Nucleus accumbens (tissue), 56 donors: Measurements from ENCODE around the gene HDDC2.
A peak's percentile ranks its signal among the peaks of the same experiment; 100 is the strongest.

Source experiments
- DNase-seq, 56 donors: peaks; one replicate each; lab custom pipeline; 2025; lab: John Stamatoyannopoulos, UW

The HDDC2 gene, protein sequence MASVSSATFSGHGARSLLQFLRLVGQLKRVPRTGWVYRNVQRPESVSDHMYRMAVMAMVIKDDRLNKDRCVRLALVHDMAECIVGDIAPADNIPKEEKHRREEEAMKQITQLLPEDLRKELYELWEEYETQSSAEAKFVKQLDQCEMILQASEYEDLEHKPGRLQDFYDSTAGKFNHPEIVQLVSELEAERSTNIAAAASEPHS

DNA sequence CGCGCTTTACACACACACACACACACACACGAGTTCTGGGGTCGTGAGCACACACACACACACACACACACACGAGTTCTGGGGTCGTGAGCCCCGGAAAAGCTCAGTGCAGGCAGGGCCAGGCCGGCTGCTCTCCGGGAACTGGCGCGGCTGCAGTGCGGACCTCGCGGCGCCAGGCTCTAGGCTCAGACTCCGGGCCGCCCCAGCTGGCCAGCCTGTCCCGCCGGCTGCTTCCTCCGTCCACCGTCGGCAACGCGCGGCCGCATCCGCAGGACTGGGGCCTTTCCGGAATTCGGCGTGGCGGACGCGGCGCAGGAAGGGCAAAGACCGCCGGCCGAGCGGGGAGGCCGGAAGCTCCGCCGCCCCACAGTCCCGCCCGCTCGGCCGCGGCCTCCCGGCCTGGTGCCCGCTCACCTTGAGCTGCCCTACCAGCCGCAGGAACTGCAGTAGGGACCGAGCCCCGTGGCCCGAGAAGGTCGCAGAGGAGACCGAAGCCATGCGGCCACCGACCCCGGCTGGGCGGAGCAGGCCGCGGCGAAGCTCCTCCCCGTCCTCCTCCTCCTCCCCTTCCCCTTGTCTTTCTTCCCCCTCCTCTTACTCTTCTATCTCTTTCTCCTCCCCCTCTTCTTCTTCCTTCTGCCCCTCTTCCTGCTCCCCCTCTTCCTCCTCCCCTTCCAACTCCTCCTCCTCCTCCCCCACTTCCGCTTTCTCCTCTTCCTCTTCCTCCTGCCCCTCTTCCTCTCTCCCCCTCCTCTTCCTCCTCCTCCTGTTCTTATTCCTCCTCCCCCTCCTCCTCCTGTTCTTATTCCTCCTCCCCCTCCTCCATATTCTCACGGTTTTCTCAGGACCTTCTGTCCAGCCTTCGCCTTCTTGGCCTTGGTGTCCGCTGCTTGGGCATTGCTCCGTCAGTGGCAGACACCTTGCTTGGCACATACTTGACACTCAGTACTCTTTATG lies at the start of gene HDDC2:
HDDC2 (minus strand) TSS at position 533 of the 957 bp plus-strand sequence; CDS start at position 498, 35 bp downstream.
- peak in 39 of 56 donors; percentile 12 to 78 (median 41) for DNase-seq

DNA sequence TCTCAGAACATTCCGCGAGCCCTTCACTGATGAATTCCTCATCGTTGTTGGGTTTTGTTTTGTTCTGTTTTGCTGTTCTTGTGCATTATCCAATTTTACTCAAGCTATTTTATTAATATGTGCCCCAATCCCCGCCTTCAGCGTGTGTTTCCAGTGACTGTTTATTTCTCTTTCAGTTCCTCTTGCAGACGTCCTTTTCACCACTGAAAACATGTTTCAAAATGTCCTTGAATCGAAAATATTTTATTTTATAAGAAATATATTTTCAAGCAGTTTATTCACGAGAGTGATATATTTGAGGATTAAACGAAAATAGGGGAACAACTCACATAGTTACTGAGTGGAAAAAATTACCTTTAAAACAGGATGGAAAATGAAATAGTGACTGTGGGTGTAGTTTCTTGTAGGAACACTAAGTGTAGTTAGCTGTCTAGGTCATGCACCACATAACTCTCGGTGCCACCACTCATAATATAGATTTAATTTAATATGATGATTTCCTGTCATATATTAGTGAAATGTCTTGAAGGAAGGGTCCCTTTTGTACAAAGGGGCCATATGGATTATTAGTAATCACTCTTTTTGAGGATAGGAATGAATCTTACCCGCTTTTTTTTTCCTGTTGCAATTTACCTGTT lies 45.3 kb upstream of the HDDC2 start:
- no peak for DNase-seq

DNA sequence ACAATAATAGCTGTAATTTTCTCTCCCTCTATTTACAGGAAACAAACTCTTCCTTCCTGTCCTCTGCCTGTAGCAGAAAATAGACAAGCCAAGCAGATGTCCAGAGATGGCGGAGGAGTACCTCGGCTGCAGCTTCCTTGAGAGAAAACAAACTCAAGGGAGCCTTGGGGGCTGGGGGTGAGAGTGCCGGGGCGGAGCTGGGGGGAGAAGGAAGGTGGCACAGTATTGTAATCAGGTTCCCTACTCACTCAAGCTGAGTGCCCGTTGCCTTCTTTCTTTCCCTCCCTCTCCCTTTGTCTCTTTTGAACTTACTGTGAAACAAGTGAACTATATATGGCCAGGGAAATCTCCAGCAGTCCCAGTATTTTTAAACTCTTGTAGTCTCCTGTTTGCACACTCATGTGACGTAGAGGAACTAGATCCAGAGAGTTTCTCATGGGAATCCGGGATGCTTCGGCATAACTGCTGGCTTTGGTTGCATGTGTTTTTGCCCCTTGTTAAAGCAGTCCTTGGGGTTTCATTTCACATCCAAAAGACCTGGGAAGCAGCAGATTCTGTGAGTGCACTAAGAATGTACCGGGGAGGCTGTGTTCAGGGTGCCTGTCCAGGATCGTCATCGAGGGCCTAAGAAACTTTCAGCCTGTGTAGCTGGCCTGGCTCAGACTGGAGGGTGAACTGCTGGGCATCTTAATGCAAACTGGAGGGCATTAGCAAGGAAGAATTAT lies 44.6 kb upstream of the HDDC2 start:
- peak in 1 of 56 donors; percentile 8 for DNase-seq

DNA sequence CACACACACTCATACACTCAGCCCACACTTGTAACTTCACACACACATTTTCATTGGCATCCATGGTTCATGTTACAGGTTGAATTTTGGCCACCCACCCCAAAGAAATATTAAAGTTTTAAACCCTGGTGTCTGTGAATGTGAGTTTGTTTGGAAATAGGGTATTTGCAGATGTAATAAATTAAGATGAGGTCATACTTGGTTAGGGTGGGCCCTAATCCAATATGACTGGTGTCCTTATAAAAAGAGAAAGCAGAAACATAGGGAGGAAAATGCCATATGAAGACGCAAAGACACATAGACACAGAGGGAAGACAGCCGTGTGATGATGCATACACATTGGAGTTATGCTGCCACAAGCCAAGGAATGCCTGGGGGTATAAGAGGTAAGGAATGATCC lies 39.7 kb upstream of the HDDC2 start:
- DNase-seq = no peak

DNA sequence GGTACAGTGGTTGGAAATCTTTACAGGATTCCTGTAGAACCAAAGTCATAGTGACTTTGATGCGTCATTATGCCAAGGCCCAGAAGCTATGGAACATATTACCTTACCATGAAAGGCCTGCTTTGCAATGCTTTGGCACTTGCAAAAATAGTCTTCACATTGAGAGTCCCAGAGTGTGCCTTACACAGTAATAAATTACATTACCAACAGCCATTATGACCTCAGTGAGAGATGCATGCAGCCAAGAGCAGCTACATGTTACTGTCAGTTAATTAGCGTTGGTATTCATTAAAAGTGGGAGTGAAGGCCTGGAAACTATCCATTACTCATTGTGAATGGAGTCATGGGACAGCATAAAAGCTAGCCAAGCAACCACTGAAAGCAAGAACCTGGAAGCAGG lies 39.2 kb upstream of the HDDC2 start:
- DNase-seq = no peak

DNA sequence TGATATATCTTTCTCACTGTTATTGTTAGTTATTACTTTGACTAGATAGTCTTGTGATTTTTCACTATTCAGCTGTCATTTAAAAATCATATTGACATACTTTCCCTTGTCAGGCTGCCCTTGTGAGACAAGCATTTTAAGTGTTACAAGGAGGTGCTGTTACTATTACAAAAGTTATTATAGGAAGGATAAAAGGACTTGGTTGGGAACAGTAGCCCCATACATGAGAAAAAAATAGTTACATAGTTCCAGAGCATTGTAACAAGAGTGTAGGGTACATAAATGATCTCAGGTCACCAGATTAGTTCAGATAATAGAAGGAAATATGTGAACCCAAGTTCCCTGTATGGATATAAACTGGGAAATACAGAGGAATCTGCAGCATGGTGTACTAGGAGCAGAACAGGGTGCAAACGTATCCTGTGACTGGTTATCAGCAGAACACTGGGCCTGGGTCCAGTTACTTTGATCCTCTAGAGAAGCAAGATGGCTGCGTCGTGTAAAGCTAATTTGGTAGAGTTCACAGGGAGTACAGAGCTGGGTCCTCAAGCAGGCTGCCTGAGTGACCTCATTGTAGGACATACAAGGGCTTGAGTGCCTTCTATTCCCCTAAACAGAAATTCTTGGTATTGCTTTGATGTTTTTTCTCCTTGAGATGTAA lies 38.5 kb upstream of the HDDC2 start:
- DNase-seq = no peak

DNA sequence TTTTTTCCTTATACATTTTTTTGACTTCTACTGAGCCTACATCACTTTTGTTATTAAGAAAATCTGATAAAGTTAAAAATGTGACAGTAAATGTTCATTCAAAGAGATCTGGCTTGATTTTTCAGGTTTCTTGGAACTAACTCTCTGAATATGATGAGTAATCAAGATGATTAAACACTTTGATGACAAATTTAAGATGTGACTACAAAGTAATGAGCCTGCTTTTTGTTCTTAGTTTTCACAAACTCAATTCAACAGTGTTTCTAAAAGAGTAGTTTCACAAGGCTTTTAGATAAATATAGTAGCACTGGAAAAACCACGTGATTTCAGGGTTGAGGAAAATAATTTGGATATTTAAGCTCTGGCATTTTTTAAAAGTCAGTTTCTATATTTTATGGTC lies 37.9 kb upstream of the HDDC2 start:
- no peak for DNase-seq

DNA sequence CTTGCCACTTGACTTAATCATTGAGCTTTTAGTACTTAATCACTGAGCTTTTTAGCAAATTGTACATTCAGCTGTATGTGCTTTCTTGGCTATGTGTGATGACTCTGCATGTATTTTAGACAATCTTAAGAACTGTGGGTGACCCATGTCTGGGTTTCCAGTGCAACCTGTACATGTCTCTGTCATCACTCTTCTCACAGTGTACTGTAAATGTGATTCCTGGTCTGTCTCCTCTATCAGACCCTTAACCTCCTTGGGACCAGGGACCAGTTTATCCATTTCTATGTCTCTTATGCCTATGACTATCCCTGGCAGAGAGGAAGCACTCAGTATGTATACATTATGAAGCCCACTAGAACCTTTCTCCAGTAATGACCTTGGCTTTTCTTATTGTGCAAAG lies 36.6 kb upstream of the HDDC2 start:
- DNase-seq = no peak

DNA sequence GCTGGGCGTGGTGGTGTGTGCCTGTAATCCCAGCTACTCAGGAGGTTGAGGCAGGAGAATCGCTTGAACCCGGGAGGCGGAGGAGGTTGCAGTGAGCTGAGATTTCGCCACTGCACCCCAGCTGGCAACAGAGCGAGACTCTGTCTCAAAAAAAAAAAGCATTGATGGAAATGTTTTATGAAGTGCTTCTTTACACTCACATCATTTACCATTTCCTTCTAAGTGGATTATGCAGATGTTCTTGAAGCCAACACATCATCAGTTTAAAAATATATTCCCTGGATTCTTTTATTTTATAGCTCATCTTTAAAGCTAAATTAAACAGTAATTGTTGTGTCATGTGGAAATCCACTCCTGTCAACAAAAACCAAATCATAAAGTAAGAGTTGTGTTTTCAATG lies 35.9 kb upstream of the HDDC2 start:
- DNase-seq = no peak

DNA sequence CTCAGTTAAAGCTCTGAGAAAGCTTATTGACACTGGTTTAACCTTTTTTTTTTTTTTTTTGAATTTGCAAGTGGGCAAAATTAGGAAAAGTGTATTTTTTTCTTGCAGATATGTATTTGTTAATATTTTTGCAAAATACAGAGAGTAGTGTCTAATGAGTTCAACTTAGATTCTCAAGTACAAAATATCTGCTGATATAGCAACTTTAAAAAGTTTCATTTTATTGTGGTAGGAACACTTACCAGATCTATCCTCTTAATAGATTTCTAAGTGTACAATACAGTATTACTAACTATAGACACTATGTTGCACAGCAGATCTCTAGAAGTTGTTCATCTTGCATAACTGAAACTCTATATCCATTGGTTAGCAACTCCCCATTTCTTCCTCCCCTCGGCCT lies 30.9 kb upstream of the HDDC2 start:
- DNase-seq = no peak

DNA sequence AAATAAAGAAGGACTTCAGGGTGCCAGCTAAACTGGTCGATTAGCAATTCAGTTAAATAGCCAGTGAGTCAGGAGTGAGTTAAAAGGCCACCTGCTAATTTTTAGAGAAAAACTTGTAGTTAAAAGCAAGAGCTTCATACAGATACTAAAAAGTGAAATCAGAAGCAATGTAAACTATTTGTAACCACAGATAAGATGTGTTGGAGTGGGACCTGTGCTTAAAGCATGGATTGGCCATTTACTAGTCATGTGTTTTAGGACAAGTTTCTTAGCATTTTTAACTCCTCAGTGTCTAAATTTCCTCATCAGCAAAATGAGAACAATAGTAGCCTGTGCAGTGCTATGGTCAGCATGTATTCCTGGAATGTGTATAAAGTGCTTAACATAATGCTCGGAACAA lies 23.8 kb upstream of the HDDC2 start:
- no peak for DNase-seq

DNA sequence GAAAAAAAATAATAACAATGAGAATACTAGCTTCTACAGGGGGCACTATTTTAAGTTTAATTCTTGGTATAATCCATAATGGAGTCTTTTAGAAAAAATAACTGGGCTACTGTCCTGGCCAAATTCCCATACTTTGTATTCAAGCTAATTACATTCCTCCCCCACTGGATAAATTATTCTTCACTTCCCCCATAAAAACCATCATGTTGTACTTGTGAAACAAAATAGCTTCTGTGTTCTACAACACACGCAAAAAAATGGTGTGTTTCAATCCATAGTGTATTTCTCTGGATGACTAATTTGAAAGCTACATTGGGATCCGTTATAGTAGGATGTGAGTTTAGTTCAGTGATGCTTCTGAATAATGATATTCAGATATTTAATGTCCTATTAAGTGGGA lies 21.6 kb upstream of the HDDC2 start:
- DNase-seq = no peak

DNA sequence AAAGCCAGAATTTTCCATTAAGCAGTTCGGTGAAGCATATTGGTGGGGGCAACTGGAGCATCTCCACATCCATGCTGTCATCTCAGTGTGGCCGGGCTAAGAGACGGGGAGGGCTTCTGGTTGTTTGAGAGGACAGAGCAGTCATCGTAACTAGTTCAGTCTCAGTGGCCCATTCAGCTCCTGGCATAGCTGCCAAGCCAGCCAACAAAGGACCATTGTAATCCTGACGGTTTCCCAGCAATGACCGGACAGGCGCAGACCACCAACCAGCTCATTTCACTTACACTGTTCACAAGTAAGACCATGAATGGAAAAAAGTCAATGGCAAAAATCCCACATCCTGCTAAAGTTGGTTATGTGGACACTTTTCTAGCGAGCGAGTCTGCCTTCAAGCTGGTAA lies 14.9 kb upstream of the HDDC2 start:
- DNase-seq = peak in 54 of 56 donors; percentile 15 to 97 (median 80)

DNA sequence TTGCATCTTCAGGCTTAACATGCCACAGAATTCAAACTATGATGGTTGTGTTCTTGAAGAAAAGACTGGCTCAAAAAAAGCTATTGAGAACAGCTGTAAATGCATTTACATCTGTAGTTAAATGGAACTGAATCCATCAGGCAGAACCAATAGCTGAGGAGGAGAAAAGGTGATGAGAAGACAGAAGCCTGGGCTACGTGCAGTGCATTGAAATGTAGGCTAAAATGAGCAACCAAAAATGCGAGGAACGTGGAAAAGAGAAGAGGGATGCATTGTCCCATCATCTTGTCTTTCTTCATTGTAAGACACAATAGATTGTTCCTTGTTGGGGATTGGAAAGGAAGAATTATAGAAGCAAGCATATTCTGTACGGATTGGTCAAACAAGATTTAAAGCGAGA lies 13.8 kb upstream of the HDDC2 start:
- DNase-seq = no peak

DNA sequence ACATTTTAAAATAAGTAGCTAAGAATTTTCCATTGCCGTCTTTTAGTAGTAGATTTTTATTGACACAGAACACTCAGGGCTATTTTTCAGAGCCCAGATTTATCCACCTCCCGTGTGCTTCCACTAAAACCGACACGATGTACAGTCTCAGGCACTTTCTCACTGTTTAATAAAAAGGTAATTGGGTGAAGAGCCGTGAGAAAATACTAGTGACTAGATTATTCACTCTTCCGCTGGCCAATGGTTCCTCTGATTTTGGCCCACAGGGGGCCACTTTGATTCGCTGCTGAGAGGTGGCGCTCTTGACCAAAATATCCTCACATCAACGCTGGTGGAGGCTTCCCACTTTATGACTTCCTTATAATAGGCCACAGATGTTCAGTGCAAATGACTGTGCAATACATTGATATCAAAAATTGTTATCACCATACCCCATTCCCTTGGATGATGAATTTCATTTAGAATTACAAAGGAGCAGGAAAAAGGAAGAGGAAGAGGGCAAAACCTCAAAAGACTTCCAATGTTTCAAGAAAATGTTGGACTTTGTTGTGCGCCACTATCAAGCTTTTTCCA lies 12.3 kb upstream of the HDDC2 start:
- DNase-seq = peak in 46 of 56 donors; percentile 2 to 79 (median 40)

DNA sequence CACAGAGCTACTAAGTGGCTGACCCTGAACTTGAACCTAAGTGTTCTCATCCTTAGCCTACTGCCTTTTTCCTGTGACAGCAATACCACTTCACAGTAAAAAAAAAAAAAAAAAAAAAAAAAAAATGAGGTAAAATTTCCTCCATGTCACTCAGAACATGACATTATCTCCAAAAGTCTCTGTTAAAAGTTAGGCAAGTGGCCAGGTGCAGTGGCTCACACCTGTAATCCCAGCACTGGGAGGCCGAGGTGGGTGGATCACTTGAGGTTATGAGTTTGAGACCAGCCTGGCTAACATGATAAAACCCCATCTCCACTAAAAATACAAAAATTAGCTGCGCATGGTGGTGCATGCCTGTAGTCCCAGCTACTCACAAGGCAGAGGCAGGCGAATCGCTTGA lies 11.2 kb upstream of the HDDC2 start:
- DNase-seq = no peak

DNA sequence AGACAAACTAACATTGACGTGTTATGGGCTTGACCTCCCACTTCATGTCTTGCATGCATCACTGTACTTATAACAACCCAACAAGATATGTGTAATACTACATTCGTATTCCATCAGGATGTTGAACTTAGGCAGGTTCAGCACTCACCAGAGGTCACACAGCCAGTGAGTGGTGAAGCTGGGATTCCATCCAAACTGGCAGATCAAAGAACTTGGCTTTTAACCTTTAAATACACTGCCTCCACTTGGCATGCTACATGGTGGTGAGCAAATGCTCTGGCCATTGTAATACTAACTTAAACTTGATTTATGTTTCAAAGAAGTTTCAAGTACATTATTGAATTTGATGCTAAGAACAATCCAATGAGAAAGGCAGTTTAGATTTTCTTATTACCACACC lies 10.7 kb upstream of the HDDC2 start:
- no peak for DNase-seq

DNA sequence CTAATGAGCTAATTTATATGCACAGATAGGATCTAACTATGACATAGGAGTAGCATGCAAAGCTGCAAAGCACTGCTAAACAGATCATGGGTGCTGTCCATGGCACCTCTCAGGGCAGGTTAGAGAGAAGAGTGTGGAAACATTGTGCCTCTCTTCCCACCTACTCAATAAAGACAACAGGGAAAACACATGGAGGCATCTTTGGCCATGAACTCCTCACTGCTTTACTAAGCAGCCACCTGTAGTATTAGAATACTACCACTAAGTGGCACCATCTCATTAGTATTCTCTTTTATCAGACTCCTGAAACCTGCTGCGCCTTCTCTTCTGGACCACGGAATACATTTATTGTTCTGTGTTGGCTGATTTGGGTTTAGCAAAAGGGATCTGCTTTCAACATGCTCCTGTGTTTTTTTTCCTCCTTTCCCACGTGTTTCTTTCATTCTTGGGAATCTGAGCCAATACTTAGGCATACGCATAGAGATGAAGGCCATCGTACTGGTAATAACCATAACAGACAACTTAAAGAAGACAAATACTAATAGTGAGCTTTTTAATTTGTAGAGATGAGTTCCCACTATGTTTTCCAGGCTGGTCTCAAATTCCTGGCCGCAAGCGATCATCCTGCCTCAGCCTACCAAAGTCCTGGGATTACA lies 9.4 kb upstream of the HDDC2 start:
- peak in 25 of 56 donors; percentile 0 to 48 (median 8) for DNase-seq

DNA sequence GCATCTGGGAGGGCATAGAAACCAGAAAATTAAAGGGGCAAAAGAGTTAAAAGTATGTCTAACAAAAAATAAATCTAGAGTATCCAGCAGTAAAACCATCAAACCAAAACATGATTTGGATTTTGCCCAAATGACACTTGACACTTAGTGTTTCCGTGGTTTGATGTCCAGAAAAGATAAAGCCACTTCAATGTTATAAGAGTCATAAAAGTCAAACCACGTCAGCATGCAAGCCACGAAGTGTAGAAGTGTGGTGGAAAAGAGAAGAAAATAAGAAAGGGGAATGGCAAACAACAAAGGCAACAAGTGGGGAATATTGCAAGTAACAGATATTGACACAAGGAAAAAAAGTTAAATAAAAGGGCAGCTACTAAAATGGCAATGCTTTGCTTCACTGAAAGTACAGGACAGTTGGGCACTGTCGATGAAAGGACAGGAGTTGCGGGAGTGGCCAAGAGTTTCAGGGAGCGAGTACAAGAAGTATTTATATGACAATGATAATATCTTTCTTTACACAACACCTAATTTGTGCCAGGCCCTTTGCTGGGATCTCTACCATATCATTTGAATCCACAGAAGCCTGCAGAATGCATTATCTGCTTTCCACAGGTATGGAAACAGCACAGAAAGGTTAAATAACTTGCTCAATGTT lies 6.3 kb upstream of the HDDC2 start:
- DNase-seq = no peak
